B cell (primary cell): ENCODE results near the gene KLHL36.
"Not testable (repeated sequence)": the region's sequence is repeated elsewhere in the genome, so short reads cannot be mapped to it uniquely, and the experiment has no call there.

Experiments used
- EZH2 ChIP-seq: IDR thresholded peaks from 2 replicates; pipeline ENCODE4 v1.6.1; 2012; ENCODE audit warnings: borderline replicate concordance, low read depth, mild to moderate bottlenecking, moderate library complexity, low read length; ENCODE audit not compliant: insufficient read depth, poor library complexity, severe bottlenecking
- TF ChIP-seq, protein P1 (sequence below): fragments of 200-600 bp; IDR thresholded peaks from one replicate; pipeline ENCODE4 v1.8.0; 2022; ENCODE audit warnings: antibody characterized with exemption, mild to moderate bottlenecking

DNA sequence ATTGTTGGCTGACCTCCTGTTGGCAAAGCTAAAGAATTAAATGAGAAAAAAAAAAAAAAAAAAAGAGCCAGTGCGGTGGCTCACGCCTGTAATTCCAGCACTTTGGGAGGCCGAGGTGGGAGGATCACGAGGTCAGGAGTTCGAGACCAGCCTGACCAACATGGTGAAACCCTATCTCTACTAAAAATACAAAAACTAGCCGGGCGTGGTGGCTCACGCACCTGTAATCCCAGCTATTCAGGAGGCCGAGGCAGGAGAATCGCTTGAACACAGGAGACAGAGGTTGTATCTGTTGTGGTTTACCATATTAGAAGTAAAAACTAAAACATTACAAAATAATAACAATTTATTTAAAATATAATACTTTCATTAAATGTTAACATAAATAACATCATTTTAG, 45.6 kb downstream of the KLHL36 start:
- TF ChIP-seq, protein P1, sequence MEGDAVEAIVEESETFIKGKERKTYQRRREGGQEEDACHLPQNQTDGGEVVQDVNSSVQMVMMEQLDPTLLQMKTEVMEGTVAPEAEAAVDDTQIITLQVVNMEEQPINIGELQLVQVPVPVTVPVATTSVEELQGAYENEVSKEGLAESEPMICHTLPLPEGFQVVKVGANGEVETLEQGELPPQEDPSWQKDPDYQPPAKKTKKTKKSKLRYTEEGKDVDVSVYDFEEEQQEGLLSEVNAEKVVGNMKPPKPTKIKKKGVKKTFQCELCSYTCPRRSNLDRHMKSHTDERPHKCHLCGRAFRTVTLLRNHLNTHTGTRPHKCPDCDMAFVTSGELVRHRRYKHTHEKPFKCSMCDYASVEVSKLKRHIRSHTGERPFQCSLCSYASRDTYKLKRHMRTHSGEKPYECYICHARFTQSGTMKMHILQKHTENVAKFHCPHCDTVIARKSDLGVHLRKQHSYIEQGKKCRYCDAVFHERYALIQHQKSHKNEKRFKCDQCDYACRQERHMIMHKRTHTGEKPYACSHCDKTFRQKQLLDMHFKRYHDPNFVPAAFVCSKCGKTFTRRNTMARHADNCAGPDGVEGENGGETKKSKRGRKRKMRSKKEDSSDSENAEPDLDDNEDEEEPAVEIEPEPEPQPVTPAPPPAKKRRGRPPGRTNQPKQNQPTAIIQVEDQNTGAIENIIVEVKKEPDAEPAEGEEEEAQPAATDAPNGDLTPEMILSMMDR = not testable (repeated sequence)
- TF ChIP-seq EZH2 = not testable (repeated sequence)
